ENCODE measurements around the gene MOK. TPM values are rescaled to one million over a fixed set of nuclear protein-coding genes. Genes with fewer than 3 reads are reported as not detected.
A peak's percentile ranks its signal among the peaks of the same experiment; 100 is the strongest.
"Not testable (repeated sequence)": the region's sequence is repeated elsewhere in the genome, so short reads cannot be mapped to it uniquely, and the experiment has no call there.

MOK gene, protein sequence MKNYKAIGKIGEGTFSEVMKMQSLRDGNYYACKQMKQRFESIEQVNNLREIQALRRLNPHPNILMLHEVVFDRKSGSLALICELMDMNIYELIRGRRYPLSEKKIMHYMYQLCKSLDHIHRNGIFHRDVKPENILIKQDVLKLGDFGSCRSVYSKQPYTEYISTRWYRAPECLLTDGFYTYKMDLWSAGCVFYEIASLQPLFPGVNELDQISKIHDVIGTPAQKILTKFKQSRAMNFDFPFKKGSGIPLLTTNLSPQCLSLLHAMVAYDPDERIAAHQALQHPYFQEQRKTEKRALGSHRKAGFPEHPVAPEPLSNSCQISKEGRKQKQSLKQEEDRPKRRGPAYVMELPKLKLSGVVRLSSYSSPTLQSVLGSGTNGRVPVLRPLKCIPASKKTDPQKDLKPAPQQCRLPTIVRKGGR
- total RNA-seq (3.6 and 4.3 TPM in 2 replicates), polyA plus RNA-seq (4.7 and 5.9 TPM in 2 replicates), polyA minus RNA-seq (ENCODE audit: low replicate concordance) (4.9 and 11.3 TPM in 2 replicates)
- polyA plus RNA-seq (2012) = 4.5 TPM in 2 replicates

DNA sequence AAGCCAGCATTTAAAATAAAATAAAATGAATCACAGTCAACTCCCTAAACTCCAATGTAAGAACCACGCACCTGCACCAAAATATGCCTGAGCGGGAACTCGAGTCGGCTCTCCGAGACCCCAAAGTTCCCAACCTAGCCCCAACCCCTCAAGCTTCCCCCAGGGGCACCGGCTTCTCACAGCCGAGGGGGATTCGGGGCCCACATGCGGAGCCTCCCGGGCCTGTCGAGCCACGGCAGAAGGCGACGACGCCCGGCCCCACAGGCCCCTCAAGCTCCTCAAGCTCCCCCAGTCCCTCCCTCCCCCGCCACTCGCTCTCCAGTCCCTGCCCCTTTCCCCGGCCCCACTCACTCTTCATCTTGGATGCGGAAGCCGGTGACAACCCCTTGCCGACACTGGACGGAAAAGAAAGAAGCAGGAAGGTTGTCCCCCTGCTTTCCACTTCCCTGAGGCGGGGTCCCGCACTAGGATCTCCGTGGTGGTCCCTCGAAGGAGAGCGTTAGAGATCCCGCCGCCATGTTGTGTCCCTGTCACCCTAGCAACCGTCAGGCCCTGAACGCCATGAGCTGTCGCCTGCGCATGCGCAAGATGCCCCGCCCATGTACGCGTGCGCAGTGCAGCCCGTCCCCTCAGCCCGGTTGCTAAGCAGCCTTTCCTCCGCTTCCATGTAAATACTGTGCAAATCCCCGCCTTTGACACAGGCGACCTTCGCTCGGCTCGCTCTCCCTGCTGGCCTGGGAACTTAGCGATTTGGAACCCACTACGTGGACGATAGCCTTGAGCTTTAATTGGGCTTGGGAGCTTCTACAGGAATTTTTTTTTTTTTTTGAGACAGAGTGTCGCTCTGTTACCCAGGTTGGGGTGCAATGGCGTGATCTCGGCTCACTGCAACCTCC is at the start of gene MOK:
Gene MOK, minus strand, starts transcription at position 554 of the 896 bp plus-strand sequence. Its CDS starts 196 bp downstream, at position 358.
- Histone ChIP-seq H3K27ac (ENCODE audit: insufficient read depth, low read length) (peak within 1 kb of the TSS; percentile 90), H3K9me3 (ENCODE audit: control insufficient read depth, insufficient read depth, low read depth, low read length) (no peaks in the 10 kb centered on the region)

DNA sequence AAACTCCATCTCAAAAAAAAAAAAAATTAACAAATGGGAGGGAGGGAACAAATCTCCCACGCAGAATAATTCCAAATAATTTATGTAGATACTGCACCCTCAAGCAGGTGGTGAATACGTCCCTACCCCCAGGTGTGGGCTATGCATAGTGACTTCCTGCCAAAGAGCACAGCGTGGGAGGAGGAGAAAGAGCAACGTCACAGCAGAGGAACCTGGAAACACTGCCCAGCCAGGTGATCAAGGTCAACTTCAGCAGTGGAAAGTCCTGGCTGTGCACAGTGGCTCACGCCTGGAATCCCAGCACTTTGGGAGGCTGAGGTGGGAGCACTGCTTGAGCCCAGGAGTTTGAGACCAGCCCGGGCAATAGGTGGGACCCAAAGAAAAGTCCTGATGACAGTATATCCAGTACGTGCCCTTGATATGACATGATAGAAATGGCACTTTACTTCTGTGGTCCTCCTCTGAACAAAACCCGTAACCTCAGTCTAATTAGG is 48.2 kb upstream of the MOK start:
- Histone ChIP-seq H3K27ac (ENCODE audit: insufficient read depth, low read length) (no peak overlapping the region), H3K4me1 (ENCODE audit: control insufficient read depth, extremely low read depth, insufficient read depth, low read length) (no peaks in the 10 kb centered on the region), H3K4me2 (ENCODE audit: extremely low read depth, insufficient read depth, low read length) (no peak overlapping the region), H3K4me3 (replicated peaks in 1 of 4; ENCODE audit: control extremely low read depth in 1 of 4, insufficient read depth in 1 of 4, low read depth in 3 of 4, low read length in 4 of 4) (no peak overlapping the region), H3K36me3 (ENCODE audit: control insufficient read depth, insufficient read depth, low read length) (peaks cover 7% of the 10 kb centered on the region), H3K9me3 (ENCODE audit: control insufficient read depth, insufficient read depth, low read depth, low read length) (no peaks in the 10 kb centered on the region), H4K20me1 (ENCODE audit: control insufficient read depth, extremely low read depth, insufficient read depth, low read length) (no peaks in the 10 kb centered on the region), H3K9ac (ENCODE audit: insufficient read depth, low read length) (no peak overlapping the region), H3K27me3 (ENCODE audit: control insufficient read depth, insufficient read depth, low read length) (no peaks in the 10 kb centered on the region), H2AFZ (ENCODE audit: low read length) (no peak overlapping the region), H3K79me2 (ENCODE audit: control insufficient read depth, insufficient read depth, low read length) (no peaks in the 10 kb centered on the region)
- DNase-seq (ENCODE audit: low read depth in 2 of 2) = no peak
- TF ChIP-seq EZH2 (IDR thresholded peaks at IDR 0.05; ENCODE audit: low read length, missing control alignments) = no peak
- TF ChIP-seq, protein P1, sequence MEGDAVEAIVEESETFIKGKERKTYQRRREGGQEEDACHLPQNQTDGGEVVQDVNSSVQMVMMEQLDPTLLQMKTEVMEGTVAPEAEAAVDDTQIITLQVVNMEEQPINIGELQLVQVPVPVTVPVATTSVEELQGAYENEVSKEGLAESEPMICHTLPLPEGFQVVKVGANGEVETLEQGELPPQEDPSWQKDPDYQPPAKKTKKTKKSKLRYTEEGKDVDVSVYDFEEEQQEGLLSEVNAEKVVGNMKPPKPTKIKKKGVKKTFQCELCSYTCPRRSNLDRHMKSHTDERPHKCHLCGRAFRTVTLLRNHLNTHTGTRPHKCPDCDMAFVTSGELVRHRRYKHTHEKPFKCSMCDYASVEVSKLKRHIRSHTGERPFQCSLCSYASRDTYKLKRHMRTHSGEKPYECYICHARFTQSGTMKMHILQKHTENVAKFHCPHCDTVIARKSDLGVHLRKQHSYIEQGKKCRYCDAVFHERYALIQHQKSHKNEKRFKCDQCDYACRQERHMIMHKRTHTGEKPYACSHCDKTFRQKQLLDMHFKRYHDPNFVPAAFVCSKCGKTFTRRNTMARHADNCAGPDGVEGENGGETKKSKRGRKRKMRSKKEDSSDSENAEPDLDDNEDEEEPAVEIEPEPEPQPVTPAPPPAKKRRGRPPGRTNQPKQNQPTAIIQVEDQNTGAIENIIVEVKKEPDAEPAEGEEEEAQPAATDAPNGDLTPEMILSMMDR (conservative IDR thresholded peaks at IDR 0.05 in 1 of 2, IDR thresholded peaks at IDR 0.05 in 1 of 2; ENCODE audit: low read depth in 1 of 2, low read length in 2 of 2) = no peak

More for the DNA sequence above, at the start of gene MOK:
- H3K4me3 ChIP-seq (replicated peaks in 1 of 4; ENCODE audit: control extremely low read depth in 1 of 4, insufficient read depth in 1 of 4, low read depth in 3 of 4, low read length in 4 of 4) = peak within 1 kb of the TSS; percentile 76 to 87 (median 82)
- H4K20me1 ChIP-seq (ENCODE audit: control insufficient read depth, extremely low read depth, insufficient read depth, low read length) = no peaks in the 10 kb centered on the region
- peak; percentile 91 to 94 for DNase-seq (ENCODE audit: low read depth in 2 of 2)
- H3K4me2 ChIP-seq (ENCODE audit: extremely low read depth, insufficient read depth, low read length) = peak within 1 kb of the TSS; percentile 77
- no peaks in the 10 kb centered on the region for H3K36me3 ChIP-seq (ENCODE audit: control insufficient read depth, insufficient read depth, low read length)
- H3K79me2 ChIP-seq (ENCODE audit: control insufficient read depth, insufficient read depth, low read length) = no peaks in the 10 kb centered on the region
- H2AFZ ChIP-seq (ENCODE audit: low read length) = peak within 1 kb of the TSS; percentile 96
- no peaks in the 10 kb centered on the region for H3K27me3 ChIP-seq (ENCODE audit: control insufficient read depth, insufficient read depth, low read length)
- H3K9ac ChIP-seq (ENCODE audit: insufficient read depth, low read length) = peak within 1 kb of the TSS; percentile 88
- peaks cover 2% of the 10 kb centered on the region for H3K4me1 ChIP-seq (ENCODE audit: control insufficient read depth, extremely low read depth, insufficient read depth, low read length)
- TF ChIP-seq, protein P1 (conservative IDR thresholded peaks at IDR 0.05 in 1 of 2, IDR thresholded peaks at IDR 0.05 in 1 of 2; ENCODE audit: low read depth in 1 of 2, low read length in 2 of 2) = no peak
- TF ChIP-seq EZH2 (IDR thresholded peaks at IDR 0.05; ENCODE audit: low read length, missing control alignments) = no peak

DNA sequence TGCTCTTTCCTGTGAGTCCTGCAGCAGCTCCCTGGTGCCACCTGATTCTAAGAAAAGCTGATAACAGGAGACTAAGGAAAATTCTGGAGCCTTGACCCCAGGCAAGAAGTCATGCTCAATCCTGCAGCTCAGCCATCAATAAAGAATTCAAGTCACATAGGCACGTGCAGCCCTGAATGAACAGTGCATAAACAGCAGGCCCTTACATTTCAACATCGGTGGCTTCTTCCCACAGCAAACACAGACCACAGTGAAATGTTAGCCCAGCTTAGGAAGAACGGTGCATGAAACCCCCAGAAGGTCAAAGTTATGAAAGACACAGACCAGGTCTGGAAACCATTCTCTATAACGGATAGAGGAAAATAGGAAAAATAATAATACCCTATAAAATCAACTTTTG is 47.2 kb upstream of the MOK start:
- no peak overlapping the region for H3K4me3 ChIP-seq (replicated peaks in 1 of 4; ENCODE audit: control extremely low read depth in 1 of 4, insufficient read depth in 1 of 4, low read depth in 3 of 4, low read length in 4 of 4)
- H3K4me2 ChIP-seq (ENCODE audit: extremely low read depth, insufficient read depth, low read length) = no peak overlapping the region
- H3K4me1 ChIP-seq (ENCODE audit: control insufficient read depth, extremely low read depth, insufficient read depth, low read length) = no peaks in the 10 kb centered on the region
- no peak for DNase-seq (ENCODE audit: low read depth in 2 of 2)
- no peak overlapping the region for H3K27ac ChIP-seq (ENCODE audit: insufficient read depth, low read length)
- TF ChIP-seq, protein P1 (conservative IDR thresholded peaks at IDR 0.05 in 1 of 2, IDR thresholded peaks at IDR 0.05 in 1 of 2; ENCODE audit: low read depth in 1 of 2, low read length in 2 of 2) = no peak
- TF ChIP-seq EZH2 (IDR thresholded peaks at IDR 0.05; ENCODE audit: low read length, missing control alignments) = no peak
- no peaks in the 10 kb centered on the region for H3K79me2 ChIP-seq (ENCODE audit: control insufficient read depth, insufficient read depth, low read length)
- no peaks in the 10 kb centered on the region for H3K9me3 ChIP-seq (ENCODE audit: control insufficient read depth, insufficient read depth, low read depth, low read length)
- no peaks in the 10 kb centered on the region for H3K27me3 ChIP-seq (ENCODE audit: control insufficient read depth, insufficient read depth, low read length)
- peaks cover 7% of the 10 kb centered on the region for H3K36me3 ChIP-seq (ENCODE audit: control insufficient read depth, insufficient read depth, low read length)
- no peak overlapping the region for H3K9ac ChIP-seq (ENCODE audit: insufficient read depth, low read length)
- no peaks in the 10 kb centered on the region for H4K20me1 ChIP-seq (ENCODE audit: control insufficient read depth, extremely low read depth, insufficient read depth, low read length)
- no peak overlapping the region for H2AFZ ChIP-seq (ENCODE audit: low read length)

DNA sequence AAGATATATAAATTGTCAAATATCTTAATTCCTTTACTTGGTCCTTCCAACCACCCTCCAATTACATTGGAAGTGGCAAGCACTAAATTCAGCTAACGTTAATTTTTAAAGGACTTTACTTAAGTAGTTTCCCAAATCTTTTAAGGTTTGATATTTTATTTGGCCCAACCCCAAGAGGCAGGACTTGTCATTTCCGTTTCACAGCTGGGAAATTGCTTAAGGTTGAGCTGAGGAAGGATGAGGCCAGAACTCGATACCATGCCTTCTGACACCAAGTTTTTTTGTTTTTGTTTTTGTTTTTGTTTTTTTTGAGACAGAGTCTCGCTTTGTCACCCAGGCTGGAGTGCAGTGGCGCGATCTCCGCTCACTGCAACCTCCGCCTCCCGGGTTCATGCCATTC is 46.6 kb upstream of the MOK start:
- H3K4me1 ChIP-seq (ENCODE audit: control insufficient read depth, extremely low read depth, insufficient read depth, low read length); H3K4me2 ChIP-seq (ENCODE audit: extremely low read depth, insufficient read depth, low read length); H3K27me3 ChIP-seq (ENCODE audit: control insufficient read depth, insufficient read depth, low read length); H3K79me2 ChIP-seq (ENCODE audit: control insufficient read depth, insufficient read depth, low read length); H2AFZ ChIP-seq (ENCODE audit: low read length); H4K20me1 ChIP-seq (ENCODE audit: control insufficient read depth, extremely low read depth, insufficient read depth, low read length); H3K9ac ChIP-seq (ENCODE audit: insufficient read depth, low read length); H3K9me3 ChIP-seq (ENCODE audit: control insufficient read depth, insufficient read depth, low read depth, low read length); H3K4me3 ChIP-seq (replicated peaks in 1 of 4; ENCODE audit: control extremely low read depth in 1 of 4, insufficient read depth in 1 of 4, low read depth in 3 of 4, low read length in 4 of 4); H3K27ac ChIP-seq (ENCODE audit: insufficient read depth, low read length); H3K36me3 ChIP-seq (ENCODE audit: control insufficient read depth, insufficient read depth, low read length): not testable (repeated sequence)
- DNase-seq (ENCODE audit: low read depth in 2 of 2) = peak in 1 of 2 donors; percentile 21
